NCI-H526 treated with DMSO at 0.1 percent for 48 hours (cell line): ENCODE measurements around the gene PCOLCE2.

Source experiments
- DNase-seq: peaks from one replicate; lab custom pipeline; 2025; lab: John Stamatoyannopoulos, UW

The PCOLCE2 gene, protein sequence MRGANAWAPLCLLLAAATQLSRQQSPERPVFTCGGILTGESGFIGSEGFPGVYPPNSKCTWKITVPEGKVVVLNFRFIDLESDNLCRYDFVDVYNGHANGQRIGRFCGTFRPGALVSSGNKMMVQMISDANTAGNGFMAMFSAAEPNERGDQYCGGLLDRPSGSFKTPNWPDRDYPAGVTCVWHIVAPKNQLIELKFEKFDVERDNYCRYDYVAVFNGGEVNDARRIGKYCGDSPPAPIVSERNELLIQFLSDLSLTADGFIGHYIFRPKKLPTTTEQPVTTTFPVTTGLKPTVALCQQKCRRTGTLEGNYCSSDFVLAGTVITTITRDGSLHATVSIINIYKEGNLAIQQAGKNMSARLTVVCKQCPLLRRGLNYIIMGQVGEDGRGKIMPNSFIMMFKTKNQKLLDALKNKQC

GRCh38 chr3:142888481-142889211 lies at the start of gene PCOLCE2:
Gene PCOLCE2 (minus strand): TSS chr3:142889083. CDS start chr3:142888896, 187 bp downstream.
- DNase-seq, result peak; percentile 47

DNA sequence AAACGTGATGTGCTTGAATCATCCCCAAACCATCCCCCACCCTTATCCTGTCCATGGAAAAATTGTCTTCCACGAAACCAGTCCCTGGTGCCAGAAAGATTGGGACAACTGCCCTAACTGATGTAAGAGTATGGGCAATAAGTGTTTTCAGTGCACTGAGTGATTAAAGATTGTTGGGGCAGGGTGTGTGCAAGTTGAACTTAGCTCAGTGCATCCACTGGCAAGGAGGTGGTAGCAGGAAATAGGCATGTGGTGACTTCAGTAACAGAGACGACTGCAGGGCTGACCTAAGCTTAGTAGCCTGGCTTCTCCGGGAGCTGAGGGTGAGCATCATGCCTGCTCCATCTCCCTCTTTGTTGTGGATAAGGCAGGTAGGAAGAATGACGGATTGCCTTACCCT lies 47.1 kb upstream of the PCOLCE2 start:
- no peak for DNase-seq

GRCh38 chr3:142934887-142935269 lies 46.0 kb upstream of the PCOLCE2 start:
- no peak for DNase-seq

GRCh38 chr3:142934128-142934886 lies 45.4 kb upstream of the PCOLCE2 start:
- DNase-seq, result no peak

GRCh38 chr3:142931222-142931621 lies 42.3 kb upstream of the PCOLCE2 start:
- no peak for DNase-seq

GRCh38 chr3:142930463-142930862 lies 41.6 kb upstream of the PCOLCE2 start:
- DNase-seq, result peak; percentile 82

DNA sequence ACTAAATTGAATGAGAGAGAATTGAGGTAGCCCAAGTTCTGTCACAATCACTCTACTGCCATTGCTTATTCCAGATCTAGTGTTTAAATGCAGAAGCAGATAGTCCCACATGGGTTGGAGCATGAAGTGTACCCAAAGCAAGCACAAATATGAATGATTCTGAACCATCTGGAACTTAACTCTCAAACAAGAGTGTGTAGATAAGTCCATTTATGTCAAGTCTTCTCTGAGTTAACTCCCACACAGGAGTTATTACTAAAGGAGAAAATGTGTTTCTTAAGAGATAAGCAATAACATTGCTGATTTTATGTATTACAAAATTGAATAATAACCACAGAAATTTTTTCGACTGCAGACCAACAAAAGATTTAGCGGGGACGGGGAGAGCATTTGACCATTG lies 41.0 kb upstream of the PCOLCE2 start:
- peak; percentile 42 for DNase-seq

- no peak for DNase-seq
Measured at GRCh38 chr3:142929109-142929508, 40.2 kb upstream of the PCOLCE2 start.

- no peak for DNase-seq
Measured at GRCh38 chr3:142926368-142926944, 37.6 kb upstream of the PCOLCE2 start.

DNA sequence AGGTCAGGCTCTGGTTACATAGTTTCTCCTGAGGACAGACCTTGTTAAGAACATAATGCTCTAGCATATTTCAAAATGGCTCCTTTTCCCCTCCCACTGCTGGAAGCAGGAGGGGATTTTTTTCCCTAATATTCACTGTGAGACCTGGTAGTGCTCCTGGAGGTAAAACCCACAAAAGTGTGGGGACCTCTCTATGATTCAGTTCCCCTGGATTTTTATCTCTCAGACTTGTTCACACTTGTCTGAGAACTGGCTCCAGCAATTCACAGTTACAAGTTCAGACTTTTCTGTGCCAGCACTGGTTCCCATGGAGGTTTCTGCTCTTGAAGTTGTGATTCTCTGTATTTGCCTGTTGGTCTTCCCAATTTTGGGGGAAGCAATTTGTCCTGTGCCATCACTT lies 36.3 kb upstream of the PCOLCE2 start:
- DNase-seq, result no peak

GRCh38 chr3:142923694-142924093 lies 34.8 kb upstream of the PCOLCE2 start:
- no peak for DNase-seq

DNA sequence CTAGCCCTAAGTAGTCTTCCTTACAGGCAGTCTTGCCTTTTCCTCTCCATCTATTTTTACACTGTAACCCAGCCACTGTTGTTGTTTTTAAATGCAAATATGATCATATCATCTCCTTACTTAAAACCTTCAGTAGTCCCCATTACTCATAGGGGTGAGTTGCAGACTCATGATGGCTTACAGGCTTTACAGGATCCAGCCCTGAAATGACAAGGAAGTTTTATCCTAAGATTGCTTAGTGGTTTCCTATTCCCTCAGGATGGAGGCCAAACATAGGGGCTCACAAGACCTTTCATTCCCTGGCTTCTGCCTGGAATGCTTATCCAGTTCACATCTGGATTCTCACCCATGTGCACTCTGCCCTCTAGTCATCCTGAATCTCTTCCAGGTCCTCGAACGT lies 27.7 kb upstream of the PCOLCE2 start:
- DNase-seq, result no peak

DNA sequence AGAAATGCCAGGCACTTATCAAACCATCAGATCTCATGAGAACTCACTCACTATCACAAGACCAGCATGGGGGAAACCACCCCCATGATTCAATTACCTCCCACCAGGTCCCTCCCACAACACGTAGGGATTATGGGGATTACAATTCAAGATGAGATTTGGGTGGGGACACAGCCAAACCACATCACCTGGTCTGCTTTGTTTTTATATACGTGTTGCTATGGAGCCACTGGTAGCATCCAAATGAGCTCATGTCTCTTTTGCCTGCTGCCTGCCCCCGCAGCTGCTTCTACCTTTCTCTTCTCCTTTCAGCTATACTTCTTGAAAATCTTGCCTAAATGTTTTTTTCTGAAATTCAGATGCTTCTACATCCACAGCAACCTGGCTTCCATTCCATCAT lies 26.8 kb upstream of the PCOLCE2 start:
- no peak for DNase-seq

GRCh38 chr3:142914286-142914811 lies 25.5 kb upstream of the PCOLCE2 start:
- DNase-seq, result no peak

DNA sequence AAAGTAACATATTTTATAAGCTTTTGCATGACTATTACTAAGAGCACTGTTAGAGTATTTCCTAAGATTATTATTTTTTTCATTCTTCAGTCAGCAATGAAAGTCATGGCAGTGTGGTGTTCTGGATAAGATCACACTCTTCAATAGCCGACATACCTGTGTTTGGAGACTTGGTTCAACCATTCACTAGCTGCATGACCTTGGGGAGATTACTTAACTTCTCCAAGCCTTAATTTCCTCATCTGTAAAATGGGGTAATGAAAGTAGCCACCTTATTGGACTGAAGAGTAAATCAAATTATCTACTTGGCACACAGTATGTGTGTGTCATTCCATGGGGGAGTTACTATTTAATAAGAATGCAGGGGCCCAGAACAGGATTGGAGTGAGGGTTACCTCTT lies 24.5 kb upstream of the PCOLCE2 start:
- no peak for DNase-seq

DNA sequence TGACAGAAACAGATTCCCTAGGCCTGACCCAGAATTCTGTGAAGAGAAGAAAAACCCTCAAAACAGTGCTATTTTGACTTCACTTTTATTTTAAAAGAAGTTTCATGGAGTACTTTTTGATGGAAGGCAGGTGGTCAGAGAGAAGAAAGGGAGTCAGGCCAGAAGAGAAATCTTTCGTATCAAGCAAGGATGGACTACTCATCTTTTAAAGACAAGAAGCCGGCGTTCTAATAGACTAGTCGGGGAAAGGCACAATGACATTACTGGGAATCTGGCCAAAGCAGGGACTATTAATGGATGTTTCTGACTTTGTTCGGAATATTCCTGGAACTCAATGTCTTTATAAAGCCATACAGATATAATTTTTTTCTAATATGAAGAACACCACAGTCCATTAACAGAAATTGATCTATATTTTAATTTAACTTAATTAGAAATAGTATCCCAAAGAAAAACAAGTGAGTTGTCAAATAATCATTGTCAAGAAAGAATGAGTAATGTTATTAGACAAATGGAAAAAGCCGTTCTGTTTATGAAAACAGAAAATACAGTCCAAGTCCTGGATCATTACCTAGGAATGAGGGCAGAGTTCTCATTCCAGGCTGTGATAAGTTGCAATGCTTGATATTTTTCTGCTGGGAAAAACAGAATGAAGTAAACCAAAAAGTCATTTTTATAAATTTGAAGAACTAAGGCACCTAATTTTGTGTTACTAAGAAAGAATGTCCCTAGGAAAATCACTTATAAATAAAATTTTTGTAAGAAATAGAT lies 23.7 kb upstream of the PCOLCE2 start:
- no peak for DNase-seq

DNA sequence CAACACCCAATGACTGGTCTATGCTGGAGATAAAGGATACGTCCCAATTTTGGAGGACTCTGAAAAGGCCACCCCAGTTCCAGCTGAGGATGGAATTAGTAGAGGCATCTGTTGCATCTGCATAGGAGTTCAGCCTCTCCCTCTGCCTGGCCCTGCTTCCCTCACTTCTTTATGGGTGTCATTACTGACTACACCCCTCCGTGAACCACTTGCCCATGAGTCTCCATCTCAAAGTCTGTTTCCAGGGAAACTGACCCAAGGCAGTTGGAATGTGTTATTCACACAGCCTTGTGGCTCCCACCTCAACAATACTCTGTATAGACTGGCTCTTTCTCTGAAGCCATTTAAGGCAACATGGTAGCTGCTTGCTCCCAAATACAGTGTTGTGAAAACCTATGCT lies 21.4 kb upstream of the PCOLCE2 start:
- no peak for DNase-seq

- DNase-seq, result no peak
Measured at GRCh38 chr3:142909282-142909681, 20.4 kb upstream of the PCOLCE2 start.

- DNase-seq, result no peak
Measured at GRCh38 chr3:142907996-142908395, 19.1 kb upstream of the PCOLCE2 start.

DNA sequence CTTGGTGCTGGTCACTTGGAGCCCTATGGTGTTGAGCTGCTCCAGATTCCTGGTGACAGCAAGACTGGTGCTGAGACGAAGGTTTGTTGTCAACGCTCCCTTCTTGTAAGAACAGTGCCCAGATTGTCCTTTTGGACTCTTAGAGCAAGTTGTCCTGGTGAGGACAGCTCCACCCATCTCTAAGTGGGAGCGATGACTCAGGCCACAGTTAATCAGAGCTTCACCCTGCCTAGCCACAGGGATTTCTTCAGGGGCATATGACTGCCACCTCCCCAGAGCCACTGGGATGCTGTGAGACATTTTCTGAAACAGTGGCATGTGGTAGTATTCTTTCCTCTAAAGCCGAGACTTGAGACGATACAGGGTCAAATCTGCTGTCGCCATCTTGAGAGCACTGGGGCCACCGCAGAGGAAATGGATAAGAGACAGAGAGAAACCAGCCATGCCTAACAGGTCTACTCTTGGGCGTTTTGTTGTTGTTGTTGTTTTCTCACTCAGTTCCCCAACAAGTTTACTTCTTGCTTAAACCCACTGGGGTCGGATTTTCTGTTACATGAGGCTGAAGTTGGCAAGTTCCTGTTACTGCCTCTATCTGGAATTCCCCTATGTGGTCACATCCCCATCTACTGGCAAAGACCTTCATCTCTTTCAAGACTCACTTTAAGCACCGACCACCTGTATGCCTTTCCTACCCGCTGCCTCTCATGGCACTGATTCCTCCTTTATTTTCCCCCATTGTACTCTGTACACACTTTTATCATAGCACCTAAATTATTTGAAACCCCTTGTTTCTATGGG lies 16.0 kb upstream of the PCOLCE2 start:
- no peak for DNase-seq
